ENCODE data around the gene NXNL2.

NXNL2 gene

GRCh38 chr9:88530051-88530450, 4.9 kb upstream of the NXNL2 start:
- TF ChIP-seq, protein P1, sequence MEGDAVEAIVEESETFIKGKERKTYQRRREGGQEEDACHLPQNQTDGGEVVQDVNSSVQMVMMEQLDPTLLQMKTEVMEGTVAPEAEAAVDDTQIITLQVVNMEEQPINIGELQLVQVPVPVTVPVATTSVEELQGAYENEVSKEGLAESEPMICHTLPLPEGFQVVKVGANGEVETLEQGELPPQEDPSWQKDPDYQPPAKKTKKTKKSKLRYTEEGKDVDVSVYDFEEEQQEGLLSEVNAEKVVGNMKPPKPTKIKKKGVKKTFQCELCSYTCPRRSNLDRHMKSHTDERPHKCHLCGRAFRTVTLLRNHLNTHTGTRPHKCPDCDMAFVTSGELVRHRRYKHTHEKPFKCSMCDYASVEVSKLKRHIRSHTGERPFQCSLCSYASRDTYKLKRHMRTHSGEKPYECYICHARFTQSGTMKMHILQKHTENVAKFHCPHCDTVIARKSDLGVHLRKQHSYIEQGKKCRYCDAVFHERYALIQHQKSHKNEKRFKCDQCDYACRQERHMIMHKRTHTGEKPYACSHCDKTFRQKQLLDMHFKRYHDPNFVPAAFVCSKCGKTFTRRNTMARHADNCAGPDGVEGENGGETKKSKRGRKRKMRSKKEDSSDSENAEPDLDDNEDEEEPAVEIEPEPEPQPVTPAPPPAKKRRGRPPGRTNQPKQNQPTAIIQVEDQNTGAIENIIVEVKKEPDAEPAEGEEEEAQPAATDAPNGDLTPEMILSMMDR (IDR thresholded peaks at IDR 0.05; ENCODE audit: insufficient read depth, low read depth, low read length, missing control alignments), result no peak
- H3K4me3 ChIP-seq (ENCODE audit: low read depth, low read length), result no peak overlapping the region
- no peak for DNase-seq (ENCODE audit: low read depth)

- DNase-seq (ENCODE audit: low read depth), result no peak
- H3K4me3 ChIP-seq (ENCODE audit: low read depth, low read length), result no peak overlapping the region
- TF ChIP-seq, protein P1 (IDR thresholded peaks at IDR 0.05; ENCODE audit: insufficient read depth, low read depth, low read length, missing control alignments), result no peak
These were observed 2.9 kb upstream of the NXNL2 start for GRCh38 chr9:88531920-88532698.

- no peak overlapping the region for H3K4me3 ChIP-seq (ENCODE audit: low read depth, low read length)
- TF ChIP-seq, protein P1 (IDR thresholded peaks at IDR 0.05; ENCODE audit: insufficient read depth, low read depth, low read length, missing control alignments), result no peak
- DNase-seq (ENCODE audit: low read depth), result no peak
These were observed 975 bp upstream of the NXNL2 start for GRCh38 chr9:88533951-88534455.

GRCh38 chr9:88535226-88536022, 446 bp downstream of the NXNL2 start:
- TF ChIP-seq, protein P1 (IDR thresholded peaks at IDR 0.05; ENCODE audit: insufficient read depth, low read depth, low read length, missing control alignments), result no peak
- H3K4me3 ChIP-seq (ENCODE audit: low read depth, low read length), result no peak overlapping the region
- no peak for DNase-seq (ENCODE audit: low read depth)

- no peak overlapping the region for H3K4me3 ChIP-seq (ENCODE audit: low read depth, low read length)
- no peak for DNase-seq (ENCODE audit: low read depth)
- TF ChIP-seq, protein P1 (IDR thresholded peaks at IDR 0.05; ENCODE audit: insufficient read depth, low read depth, low read length, missing control alignments), result no peak
These were observed 996 bp downstream of the NXNL2 start for GRCh38 chr9:88536023-88536324.

- no peak for DNase-seq (ENCODE audit: low read depth)
- no peak overlapping the region for H3K4me3 ChIP-seq (ENCODE audit: low read depth, low read length)
These were observed 2.2 kb downstream of the NXNL2 start for GRCh38 chr9:88536951-88537760.

More at GRCh38 chr9:88536951-88537760, 2.2 kb downstream of the NXNL2 start:
- TF ChIP-seq, protein P1 (IDR thresholded peaks at IDR 0.05; ENCODE audit: insufficient read depth, low read depth, low read length, missing control alignments), result no peak

All from GM12865 (cell line).